ENCODE data around the gene CLK2. TPM values are rescaled to one million over a fixed set of nuclear protein-coding genes. Genes with fewer than 3 reads are reported as not detected.
A peak's percentile ranks its signal among the peaks of the same experiment; 100 is the strongest.

The CLK2 gene
- total and polyA plus RNA-seq, 2 of the 8 experiments (the other 6 are each of a cell fraction or from before 2014, with no cell fraction given): 62.2 to 76.0 TPM

DNA sequence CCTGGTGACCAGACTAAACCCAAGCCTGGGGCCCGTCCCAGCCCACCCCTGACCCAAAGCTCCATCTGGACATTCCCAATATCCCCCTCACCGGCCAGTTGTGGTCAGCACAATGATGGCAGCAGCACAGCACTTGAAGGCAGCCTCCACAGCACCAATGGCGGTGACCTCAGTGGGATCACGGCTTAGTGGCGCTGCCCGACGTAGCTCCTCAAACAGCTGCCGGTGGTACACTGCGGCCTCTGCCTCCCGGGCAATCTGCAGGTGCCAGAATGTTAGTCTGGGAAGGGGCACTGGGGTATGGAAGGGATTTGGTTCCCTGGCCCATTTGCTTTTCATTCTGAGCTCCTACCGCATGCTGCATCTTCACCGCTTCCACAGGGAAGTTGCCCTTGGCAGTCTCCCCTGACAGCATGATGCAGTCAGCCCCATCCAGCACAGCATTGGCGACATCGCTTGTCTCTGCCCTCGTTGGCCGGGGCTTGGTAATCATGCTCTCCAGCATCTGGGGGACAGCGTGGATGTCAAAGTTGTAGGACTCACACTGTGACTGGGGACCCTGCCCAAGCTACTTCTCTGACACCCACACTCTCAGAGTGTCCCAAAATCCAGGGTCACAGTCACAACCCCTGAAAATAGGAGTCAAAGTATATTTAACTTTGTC lies 19.9 kb upstream of the CLK2 start:
- Histone ChIP-seq H3K4me1 (replicated peaks in 1 of 4; ENCODE audit: control insufficient read depth in 3 of 4, insufficient read depth in 4 of 4, low read length in 3 of 4) (peaks cover 3 to 23% (median 10%) of the 10 kb centered on the region in 4 experiments; a peak in 6 of 7 replicates), H2BK20ac (ENCODE audit: low read length) (no peak overlapping the region), H3K27me3 (replicated peaks in 1 of 4; ENCODE audit: control insufficient read depth in 3 of 4, extremely low read depth in 1 of 4, insufficient read depth in 3 of 4, low read length in 3 of 4) (peaks cover 0 to 23% (median 14%) of the 10 kb centered on the region in 4 experiments; a peak in 5 of 7 replicates), H3K4ac (replicated peaks; ENCODE audit: insufficient read length, low read depth, low read length) (no peak overlapping the region), H3K4me3 (ENCODE audit: extremely low read depth in 1 of 4, insufficient read depth in 2 of 4, low read depth in 3 of 4, low read length in 4 of 4) (no peak overlapping the region), H3K14ac (ENCODE audit: insufficient read length) (no peak overlapping the region), H3K56ac (replicated peaks; ENCODE audit: insufficient read length, low read depth, low read length) (no peak overlapping the region), H3K4me2 (ENCODE audit: insufficient read depth in 1 of 2, low read depth in 2 of 2, low read length in 2 of 2) (no peak overlapping the region), H3K23me2 (ENCODE audit: low read depth, low read length) (peaks cover 5% of the 10 kb centered on the region; the same call in 1 of the 2 replicates), H3K79me1 (ENCODE audit: low read depth, low read length) (no peaks in the 10 kb centered on the region), H3K27ac (ENCODE audit: low read depth, low read length) (no peak overlapping the region), H4K5ac (ENCODE audit: insufficient read length, low read depth, low read length) (no peak overlapping the region), H4K8ac (ENCODE audit: extremely low read depth, insufficient read depth, low read length) (no peak overlapping the region), H2BK120ac (replicated peaks; ENCODE audit: low read depth, low read length) (no peak overlapping the region), H3K18ac (ENCODE audit: extremely low read depth, low read length) (no peak overlapping the region), H2BK12ac (ENCODE audit: low read depth, low read length) (no peak overlapping the region), H2AK5ac (ENCODE audit: low read depth, low read length) (no peak overlapping the region), H3K23ac (ENCODE audit: insufficient read length) (no peak overlapping the region), H4K91ac (replicated peaks; ENCODE audit: insufficient read length, low read length) (no peak overlapping the region), H3K9me3 (ENCODE audit: insufficient read depth in 2 of 2, low read depth in 1 of 2, low read length in 1 of 2) (no peaks in the 10 kb centered on the region), H3K9ac (replicated peaks in 1 of 4; ENCODE audit: extremely low read depth in 1 of 4, low read depth in 3 of 4, low read length in 3 of 4) (no peak overlapping the region), H2AFZ (ENCODE audit: low read length) (no peak overlapping the region), H2BK5ac (ENCODE audit: low read depth, low read length) (no peak overlapping the region), H3K79me2 (ENCODE audit: control insufficient read depth in 1 of 2, insufficient read depth in 2 of 2, low read length in 2 of 2) (no peaks in the 10 kb centered on the region), H2BK15ac (ENCODE audit: low read length) (0 out of 2 replicates have a peak overlapping the region, but pooled peaks have one; percentile 3), H4K20me1 (replicated peaks in 1 of 2; ENCODE audit: control insufficient read depth in 1 of 2, insufficient read depth in 2 of 2, low read length in 2 of 2) (no peaks in the 10 kb centered on the region), H3K36me3 (ENCODE audit: control insufficient read depth in 2 of 4, insufficient read depth in 4 of 4, low read length in 3 of 4) (no peaks in the 10 kb centered on the region)
- WGBS, 2 experiments (ENCODE audit: extremely low coverage in 1 of 2, insufficient coverage in 1 of 2, insufficient read length in 1 of 2, insufficient replicate concordance in 2 of 2, low coverage in 1 of 2, low lambda C conversion rate in 2 of 2, missing lambda C conversion rate in 1 of 2): 94% methylated on average over 17 of the region's 17 CpGs; no CpG with 5 or more reads in 1 of the 2 experiments
- CTCF ChIA-PET (ENCODE audit: partially characterized antibody): interaction anchor here (0.6 to 6.3 kb wide), 9 partner anchors 14 to 53 kb away, joined by 3 to 37 read pairs (median 5); partner anchors contain the start of gene FDPS
- no peak for FAIRE-seq
- no peak for TF ChIP-seq SP1 (IDR thresholded peaks at IDR 0.05; ENCODE audit: low read depth, low read length)
- TF ChIP-seq SRF (IDR thresholded peaks at IDR 0.05; ENCODE audit: low read depth, low read length): no peak
- no peak for TF ChIP-seq TCF12 (IDR thresholded peaks at IDR 0.05; ENCODE audit: low read depth, low read length)
- TF ChIP-seq RNF2 (IDR thresholded peaks at IDR 0.05; ENCODE audit: borderline replicate concordance, low read depth, low read length, missing control alignments, poor library complexity, severe bottlenecking): no peak
- TF ChIP-seq BCL11A (IDR thresholded peaks at IDR 0.05; ENCODE audit: low read depth in 2 of 2, low read length in 2 of 2): no peak
- no peak for TF ChIP-seq GTF2F1 (IDR thresholded peaks at IDR 0.05; ENCODE audit: borderline replicate concordance, low read depth, low read length)
- TF ChIP-seq SUZ12 (IDR thresholded peaks at IDR 0.05; ENCODE audit: low read length): no peak
- no peak for TF ChIP-seq EZH2 (IDR thresholded peaks at IDR 0.05; ENCODE audit: low read depth, low read length, severe bottlenecking)
- no peak for TF ChIP-seq TEAD4 (IDR thresholded peaks at IDR 0.05; ENCODE audit: low read depth, low read length)
- TF ChIP-seq HDAC6 (IDR thresholded peaks at IDR 0.05; ENCODE audit: low read depth, low read length): no peak
- TF ChIP-seq CHD2 (IDR thresholded peaks at IDR 0.05; ENCODE audit: low read length): no peak
- TF ChIP-seq, protein P1, sequence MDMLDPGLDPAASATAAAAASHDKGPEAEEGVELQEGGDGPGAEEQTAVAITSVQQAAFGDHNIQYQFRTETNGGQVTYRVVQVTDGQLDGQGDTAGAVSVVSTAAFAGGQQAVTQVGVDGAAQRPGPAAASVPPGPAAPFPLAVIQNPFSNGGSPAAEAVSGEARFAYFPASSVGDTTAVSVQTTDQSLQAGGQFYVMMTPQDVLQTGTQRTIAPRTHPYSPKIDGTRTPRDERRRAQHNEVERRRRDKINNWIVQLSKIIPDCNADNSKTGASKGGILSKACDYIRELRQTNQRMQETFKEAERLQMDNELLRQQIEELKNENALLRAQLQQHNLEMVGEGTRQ (IDR thresholded peaks at IDR 0.05; ENCODE audit: low read length): no peak
- POLR2A ChIA-PET (ENCODE audit: partially characterized antibody): interaction anchor here (1.5 to 3.0 kb wide), 6 partner anchors 11 to 43 kb away, joined by 4 to 10 read pairs (median 8); partner anchors contain the start of gene CLK2
- DNase-seq (ENCODE audit: low read depth in 1 of 2, low spot score in 2 of 2): no peak

Data from H1 (cell line).